Activated B cell treated with CpG ODN at 0.5 μM for 24 hours (primary cell): ENCODE data around the gene ARHGAP32. TPM values are rescaled to one million over a fixed set of nuclear protein-coding genes. Genes with fewer than 3 reads are reported as not detected.

Experiments used
- ATAC-seq: fragments of 200-7000 bp; cut with Tn5 transposase; one replicate; pipeline ENCODE4 v1.10.0; 2021; ENCODE audit warnings: low read depth, mild to moderate bottlenecking, moderate library complexity
- CTCF ChIA-PET: fragments of 350-600 bp; sonication (Branson Sonifier 250); formaldehyde crosslinking; loops from one replicate; lab custom pipeline; 2021; ENCODE audit warnings: antibody characterized with exemption; lab: Charles Lee
- POLR2A ChIA-PET: fragments of 350-600 bp; sonication (Branson Sonifier 250); formaldehyde crosslinking; loops from one replicate; lab custom pipeline; 2021; ENCODE audit warnings: antibody characterized with exemption; lab: Charles Lee
- DNase-seq: peaks from one replicate; pipeline ENCODE4 v3.0.0; 2022
- H3K27ac Mint-ChIP-seq: one replicate; pipeline ENCODE4 v1.8.0; 2020; ENCODE audit warnings: mixed read lengths
- H3K27me3 Mint-ChIP-seq: one replicate; pipeline ENCODE4 v1.8.0; 2021; ENCODE audit warnings: mixed read lengths
- H3K36me3 Mint-ChIP-seq: one replicate; pipeline ENCODE4 v1.8.0; 2021; ENCODE audit warnings: low read depth, mixed read lengths
- H3K4me1 Mint-ChIP-seq: one replicate; pipeline ENCODE4 v1.8.0; 2021; ENCODE audit warnings: mixed read lengths
- H3K4me3 Mint-ChIP-seq: one replicate; pipeline ENCODE4 v1.8.0; 2020; ENCODE audit warnings: mild to moderate bottlenecking, mixed read lengths
- H3K9me3 Mint-ChIP-seq: one replicate; pipeline ENCODE4 v1.8.0; 2020; ENCODE audit warnings: mixed read lengths
- intact Hi-C: fragments of 100-400 bp; cut with micrococcal nuclease; formaldehyde crosslinking; loops from one replicate; pipeline ENCODE4 v1.15.1; 2024
- total RNA-seq: library from RNA; stranded (reverse); gene quantifications from 2 replicates; pipeline ENCODE4 v1.2.3, GENCODE V29; 2022
- TF ChIP-seq, protein P1 (sequence below): fragments of 200-600 bp; IDR thresholded peaks from one replicate; pipeline ENCODE4 v1.8.0; 2022; ENCODE audit warnings: antibody characterized with exemption, mild to moderate bottlenecking

The ARHGAP32 gene
- total RNA-seq, 1 donor from 2014 or later, result 6.0 TPM

GRCh38 chr11:129102225-129102624, 89.9 kb downstream of the ARHGAP32 start:
- no peak overlapping the region for H3K27ac Mint-ChIP-seq
- H3K4me3 Mint-ChIP-seq, result no peak overlapping the region
- H3K36me3 Mint-ChIP-seq, result peaks cover 16% of the 10 kb centered on the region
- intact Hi-C loops, result no loop called here
- H3K9me3 Mint-ChIP-seq, result peaks cover 33% of the 10 kb centered on the region
- no peaks in the 10 kb centered on the region for H3K4me1 Mint-ChIP-seq
- DNase-seq (no peak), ATAC-seq (no peak)
- CTCF ChIA-PET, result no interaction called here
- POLR2A ChIA-PET, result no interaction called here
- TF ChIP-seq, protein P1, sequence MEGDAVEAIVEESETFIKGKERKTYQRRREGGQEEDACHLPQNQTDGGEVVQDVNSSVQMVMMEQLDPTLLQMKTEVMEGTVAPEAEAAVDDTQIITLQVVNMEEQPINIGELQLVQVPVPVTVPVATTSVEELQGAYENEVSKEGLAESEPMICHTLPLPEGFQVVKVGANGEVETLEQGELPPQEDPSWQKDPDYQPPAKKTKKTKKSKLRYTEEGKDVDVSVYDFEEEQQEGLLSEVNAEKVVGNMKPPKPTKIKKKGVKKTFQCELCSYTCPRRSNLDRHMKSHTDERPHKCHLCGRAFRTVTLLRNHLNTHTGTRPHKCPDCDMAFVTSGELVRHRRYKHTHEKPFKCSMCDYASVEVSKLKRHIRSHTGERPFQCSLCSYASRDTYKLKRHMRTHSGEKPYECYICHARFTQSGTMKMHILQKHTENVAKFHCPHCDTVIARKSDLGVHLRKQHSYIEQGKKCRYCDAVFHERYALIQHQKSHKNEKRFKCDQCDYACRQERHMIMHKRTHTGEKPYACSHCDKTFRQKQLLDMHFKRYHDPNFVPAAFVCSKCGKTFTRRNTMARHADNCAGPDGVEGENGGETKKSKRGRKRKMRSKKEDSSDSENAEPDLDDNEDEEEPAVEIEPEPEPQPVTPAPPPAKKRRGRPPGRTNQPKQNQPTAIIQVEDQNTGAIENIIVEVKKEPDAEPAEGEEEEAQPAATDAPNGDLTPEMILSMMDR, result no peak
- H3K27me3 Mint-ChIP-seq, result no peaks in the 10 kb centered on the region

GRCh38 chr11:129093283-129093682, 98.8 kb downstream of the ARHGAP32 start:
- DNase-seq, result no peak
- POLR2A ChIA-PET, result no interaction called here
- H3K9me3 Mint-ChIP-seq, result peaks cover 11% of the 10 kb centered on the region
- no peak overlapping the region for H3K27ac Mint-ChIP-seq
- peaks cover 10% of the 10 kb centered on the region for H3K36me3 Mint-ChIP-seq
- ATAC-seq, result no peak
- intact Hi-C loops, result no loop called here
- H3K4me3 Mint-ChIP-seq, result no peak overlapping the region
- no peaks in the 10 kb centered on the region for H3K27me3 Mint-ChIP-seq
- CTCF ChIA-PET, result no interaction called here
- H3K4me1 Mint-ChIP-seq, result no peaks in the 10 kb centered on the region
- TF ChIP-seq, protein P1, result no peak

DNA sequence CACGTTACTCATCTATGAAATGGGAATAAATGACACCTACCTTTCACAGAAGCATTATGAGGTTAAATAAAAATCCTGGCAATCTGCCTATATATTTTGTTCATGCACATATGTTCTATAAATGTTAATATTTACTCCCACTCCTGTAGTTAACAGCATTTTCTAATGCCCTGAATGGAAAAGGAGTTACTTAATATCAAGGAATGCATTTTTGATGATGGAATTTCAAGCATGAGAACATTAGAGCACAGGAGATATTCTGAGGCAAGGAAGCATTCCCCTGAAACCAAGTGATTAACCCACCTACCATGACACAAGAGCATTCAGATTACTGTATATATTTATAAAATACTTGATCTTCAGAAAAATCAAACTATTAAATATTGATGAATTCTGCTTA, 102.1 kb downstream of the ARHGAP32 start:
- Mint-ChIP-seq H3K27me3 (no peaks in the 10 kb centered on the region), H3K4me3 (no peak overlapping the region), H3K27ac (no peak overlapping the region), H3K36me3 (peaks cover 2% of the 10 kb centered on the region), H3K9me3 (peaks cover 2% of the 10 kb centered on the region), H3K4me1 (no peaks in the 10 kb centered on the region)
- ATAC-seq (no peak), DNase-seq (no peak)
- TF ChIP-seq, protein P1, result no peak
- intact Hi-C loops, result no loop called here
- ChIA-PET POLR2A (no interaction called here), CTCF (no interaction called here)

GRCh38 chr11:129089279-129089678, 102.8 kb downstream of the ARHGAP32 start:
- Mint-ChIP-seq H3K36me3 (peaks cover 8% of the 10 kb centered on the region), H3K4me1 (no peaks in the 10 kb centered on the region), H3K4me3 (no peak overlapping the region), H3K27me3 (no peaks in the 10 kb centered on the region), H3K27ac (no peak overlapping the region), H3K9me3 (peaks cover 6% of the 10 kb centered on the region)
- CTCF ChIA-PET, result no interaction called here
- intact Hi-C loops, result no loop called here
- TF ChIP-seq, protein P1, result no peak
- no peak for DNase-seq
- ATAC-seq, result no peak
- POLR2A ChIA-PET, result no interaction called here

GRCh38 chr11:129086976-129087375, 105.1 kb downstream of the ARHGAP32 start:
- Mint-ChIP-seq H3K9me3 (peaks cover 27% of the 10 kb centered on the region), H3K4me1 (no peaks in the 10 kb centered on the region), H3K27ac (no peak overlapping the region), H3K27me3 (no peaks in the 10 kb centered on the region), H3K4me3 (no peak overlapping the region), H3K36me3 (peaks cover 25% of the 10 kb centered on the region)
- TF ChIP-seq, protein P1, result no peak
- intact Hi-C loops, result no loop called here
- ChIA-PET CTCF (no interaction called here), POLR2A (no interaction called here)
- ATAC-seq, result no peak
- DNase-seq, result no peak
